Subcutaneous adipose tissue (tissue), 4 donors: ENCODE measurements around the gene SMARCAL1. TPM values are rescaled to one million over a fixed set of nuclear protein-coding genes. Genes with fewer than 3 reads are reported as not detected.

Experiments used
- total RNA-seq, 4 donors: library from RNA; depleted of rRNA; stranded (reverse); fragments of >200 nt; gene quantifications; one replicate each; pipeline ENCODE4 v1.1.0, GENCODE V29; 2016
- TF ChIP-seq, protein P1 (sequence below): fragments of 450-650 bp; IDR thresholded peaks from one replicate; pipeline ENCODE4 v1.5.1; 2016; ENCODE audit warnings: low read depth, mild to moderate bottlenecking, control low read depth, antibody characterized with exemption, moderate library complexity

Gene SMARCAL1
- total RNA-seq, 4 donors from 2014 or later: 13.2 to 39.7 (median 23.6) TPM

DNA sequence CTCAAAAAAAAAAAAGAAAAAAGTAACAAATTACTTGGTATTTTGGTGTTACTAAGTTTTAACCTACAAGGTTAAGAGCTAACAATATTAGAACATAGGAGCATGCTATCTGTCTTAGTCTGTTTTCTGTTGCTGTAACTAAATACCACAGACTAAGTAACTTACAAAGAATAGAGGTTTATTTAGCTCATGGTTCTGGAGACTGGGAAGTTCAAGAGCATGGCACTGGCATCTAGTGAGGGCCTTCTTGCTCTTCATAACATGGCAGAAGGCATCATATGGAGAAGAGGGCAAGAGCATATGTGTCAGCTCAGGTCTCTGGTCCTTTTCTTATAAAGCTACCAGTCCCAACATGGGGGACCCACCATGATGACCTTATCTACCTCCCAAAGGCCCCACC lies 36.5 kb downstream of the SMARCAL1 start:
- TF ChIP-seq, protein P1, sequence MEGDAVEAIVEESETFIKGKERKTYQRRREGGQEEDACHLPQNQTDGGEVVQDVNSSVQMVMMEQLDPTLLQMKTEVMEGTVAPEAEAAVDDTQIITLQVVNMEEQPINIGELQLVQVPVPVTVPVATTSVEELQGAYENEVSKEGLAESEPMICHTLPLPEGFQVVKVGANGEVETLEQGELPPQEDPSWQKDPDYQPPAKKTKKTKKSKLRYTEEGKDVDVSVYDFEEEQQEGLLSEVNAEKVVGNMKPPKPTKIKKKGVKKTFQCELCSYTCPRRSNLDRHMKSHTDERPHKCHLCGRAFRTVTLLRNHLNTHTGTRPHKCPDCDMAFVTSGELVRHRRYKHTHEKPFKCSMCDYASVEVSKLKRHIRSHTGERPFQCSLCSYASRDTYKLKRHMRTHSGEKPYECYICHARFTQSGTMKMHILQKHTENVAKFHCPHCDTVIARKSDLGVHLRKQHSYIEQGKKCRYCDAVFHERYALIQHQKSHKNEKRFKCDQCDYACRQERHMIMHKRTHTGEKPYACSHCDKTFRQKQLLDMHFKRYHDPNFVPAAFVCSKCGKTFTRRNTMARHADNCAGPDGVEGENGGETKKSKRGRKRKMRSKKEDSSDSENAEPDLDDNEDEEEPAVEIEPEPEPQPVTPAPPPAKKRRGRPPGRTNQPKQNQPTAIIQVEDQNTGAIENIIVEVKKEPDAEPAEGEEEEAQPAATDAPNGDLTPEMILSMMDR: no peak

DNA sequence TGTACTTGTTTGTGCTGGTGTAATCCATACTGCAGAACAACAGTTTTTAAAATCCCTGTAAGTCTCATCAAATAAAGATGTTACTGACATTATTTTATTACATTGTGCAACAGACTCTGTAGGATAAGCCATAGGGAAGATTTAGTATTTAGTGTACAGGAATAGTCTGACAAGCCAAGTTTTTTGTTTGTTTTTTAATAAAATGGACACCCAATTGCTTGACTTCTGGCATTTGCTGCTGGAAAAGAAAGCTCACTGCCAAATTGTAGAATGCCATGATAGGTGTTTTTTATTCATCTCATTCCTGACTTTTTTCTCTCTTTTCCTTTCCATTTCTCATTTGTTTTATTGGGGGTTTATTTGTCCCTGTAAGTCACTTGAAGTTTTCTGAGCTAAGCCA lies 38.1 kb downstream of the SMARCAL1 start:
- TF ChIP-seq, protein P1: no peak

DNA sequence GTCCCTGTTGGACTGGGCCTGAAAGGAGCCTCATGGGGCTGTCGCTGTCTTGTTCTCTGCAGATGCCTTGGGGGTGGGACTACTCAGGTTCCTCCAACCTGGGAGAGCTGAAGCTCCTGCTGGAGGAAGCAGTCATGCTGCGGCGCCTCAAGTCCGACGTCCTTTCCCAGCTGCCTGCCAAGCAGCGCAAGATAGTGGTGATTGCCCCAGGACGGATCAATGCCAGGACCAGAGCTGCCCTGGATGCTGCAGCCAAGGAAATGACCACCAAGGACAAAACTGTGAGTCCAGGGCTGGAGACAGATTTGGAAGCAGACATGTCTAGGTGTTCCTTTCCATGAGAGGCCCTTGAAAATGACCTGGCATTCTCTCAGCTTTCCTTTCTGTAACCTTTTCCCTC lies 38.5 kb downstream of the SMARCAL1 start:
- TF ChIP-seq, protein P1: no peak

DNA sequence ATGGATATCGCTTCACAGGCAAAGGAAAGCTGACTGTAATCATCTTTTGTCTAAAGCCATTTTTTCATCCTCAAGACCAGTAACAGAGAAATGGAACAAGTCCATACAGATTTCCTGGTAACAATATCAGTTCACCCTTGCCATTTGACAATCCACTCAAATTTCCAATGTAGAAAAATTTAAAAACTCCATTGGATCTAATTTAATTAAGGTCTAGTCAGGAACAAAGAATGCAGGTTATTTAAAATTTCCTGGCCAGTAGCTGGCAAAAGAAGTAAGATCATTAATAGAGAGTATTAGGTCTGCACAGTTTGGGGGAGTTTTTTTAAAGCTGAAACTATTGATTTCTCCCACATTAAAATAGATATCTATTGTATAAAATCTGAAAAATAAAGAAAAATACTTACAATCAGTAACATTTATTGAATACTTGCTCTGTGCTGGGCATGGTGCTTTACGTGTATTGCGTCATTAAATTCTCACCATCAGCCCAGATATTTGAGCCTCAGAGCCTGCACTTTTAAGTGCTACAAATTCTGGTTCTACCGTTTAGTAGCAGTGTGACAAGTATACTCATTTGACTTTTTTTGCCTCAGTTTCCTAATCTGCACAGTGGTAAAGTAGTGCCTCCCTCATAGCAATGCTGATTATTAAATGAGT lies 41.8 kb downstream of the SMARCAL1 start:
- TF ChIP-seq, protein P1: no peak

DNA sequence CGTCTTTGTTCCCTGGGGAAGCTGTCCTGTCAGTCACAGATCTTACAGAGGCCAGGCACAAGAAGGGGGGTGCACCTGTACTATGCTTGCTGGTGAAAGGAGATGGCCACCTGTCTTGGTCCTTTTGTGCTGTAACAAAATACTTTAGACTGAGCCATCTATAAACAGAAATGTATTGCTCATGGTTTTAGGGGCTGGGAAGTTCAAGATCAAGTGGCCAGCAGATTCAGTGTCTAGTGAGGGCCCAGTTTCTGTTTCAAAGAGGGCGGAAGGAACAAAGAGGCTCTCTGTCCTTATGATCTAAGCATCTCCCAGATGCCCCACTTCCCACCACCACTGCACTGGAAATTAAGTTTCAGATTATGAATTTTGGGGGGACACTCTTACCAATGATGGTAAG lies 50.9 kb downstream of the SMARCAL1 start:
- TF ChIP-seq, protein P1: no peak

DNA sequence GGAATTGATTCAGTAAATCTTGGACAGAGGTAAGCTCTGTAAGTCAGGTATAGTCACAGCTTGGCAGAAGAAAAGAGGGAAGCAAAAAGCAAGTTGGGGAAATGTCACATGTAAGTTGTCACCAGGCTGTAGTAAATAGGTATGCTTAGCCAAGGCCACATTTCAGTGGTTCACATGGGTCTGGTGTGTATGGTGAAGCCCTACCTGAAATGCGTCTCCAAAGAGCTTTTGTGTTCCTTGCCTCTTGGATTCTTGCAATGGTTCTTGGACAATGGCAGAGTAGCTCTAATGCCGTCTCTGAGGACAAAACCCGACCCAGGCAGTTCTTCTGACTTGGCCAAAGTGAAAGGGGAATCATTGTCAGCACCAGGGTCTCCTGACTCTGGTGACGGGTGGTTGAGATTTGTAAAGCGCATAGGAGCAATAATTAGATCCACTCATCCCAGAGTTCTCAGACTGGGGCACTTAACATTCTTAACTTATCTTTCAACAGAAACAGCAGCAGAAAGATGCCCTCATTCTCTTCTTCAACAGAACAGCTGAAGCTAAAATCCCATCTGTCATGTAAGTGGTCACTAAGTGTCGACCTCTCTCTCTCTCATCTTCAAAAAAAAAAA lies 51.9 kb downstream of the SMARCAL1 start:
- TF ChIP-seq, protein P1: no peak

DNA sequence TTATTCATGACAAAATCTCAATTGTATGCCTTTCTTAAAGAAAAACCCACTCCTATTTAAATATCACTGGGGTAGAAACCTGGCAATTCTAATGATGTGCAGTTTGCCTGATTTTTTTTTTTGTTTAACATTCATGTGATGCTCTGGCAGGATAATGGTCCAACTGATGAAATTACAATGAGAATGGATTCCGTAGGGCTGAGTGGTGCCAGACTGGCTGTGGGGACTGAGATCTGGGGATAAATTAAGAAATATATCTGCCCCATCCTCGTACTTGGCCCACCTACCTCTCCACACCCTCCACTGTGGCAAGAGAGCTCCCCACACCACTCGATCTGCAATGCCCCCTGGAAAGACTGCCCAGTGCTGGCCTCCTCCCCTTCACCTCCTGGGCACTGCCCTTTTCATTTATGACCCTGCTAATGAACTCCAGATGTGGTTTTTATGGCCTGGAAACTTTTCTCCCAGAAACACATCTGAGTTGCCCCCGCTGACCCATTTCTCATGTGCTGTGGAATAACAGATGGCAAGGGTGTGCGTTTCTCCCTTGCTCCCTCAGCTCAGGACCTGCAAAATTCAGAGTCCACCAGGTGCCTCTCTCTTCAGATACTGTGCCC lies 53.4 kb downstream of the SMARCAL1 start:
- TF ChIP-seq, protein P1: no peak
